IPS DF 4.7 (cell line): ENCODE measurements around the gene PPP3CA.

ENCODE experiments used
- DNase-seq: peaks from one replicate; pipeline ENCODE4 v3.0.0-alpha.2; 2013; ENCODE audit warnings: low spot score; ENCODE audit errors: extremely low read depth

Gene PPP3CA

DNA sequence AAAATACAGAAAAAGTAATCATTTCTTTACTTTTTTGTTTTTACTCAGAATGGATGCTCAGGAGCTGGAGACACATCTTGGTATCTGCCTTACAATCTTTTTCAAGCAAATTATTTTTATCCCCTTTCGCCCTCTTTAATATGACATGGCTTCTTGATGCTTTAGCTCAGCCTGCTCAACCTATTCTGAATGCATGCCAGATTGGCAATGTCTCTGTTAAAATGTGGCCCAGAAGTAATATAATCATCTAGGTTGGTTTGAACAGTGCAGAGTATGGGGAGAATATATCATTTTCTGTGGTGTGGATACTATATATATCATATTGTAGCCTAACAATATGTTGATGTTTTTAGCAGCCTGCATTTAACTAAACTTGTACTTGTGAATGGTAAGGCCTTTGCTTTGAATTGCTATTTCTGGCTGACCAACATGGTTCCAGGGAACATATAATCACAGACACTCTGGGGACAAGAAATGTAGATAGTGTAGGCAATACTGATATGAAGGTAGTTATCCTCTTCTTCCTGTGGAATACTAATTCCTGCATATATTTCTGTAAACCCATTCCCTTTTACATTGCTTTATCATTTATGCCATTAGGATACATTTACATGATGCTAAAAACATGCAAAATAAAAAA is 282.7 kb downstream of the PPP3CA start:
- no peak for DNase-seq

DNA sequence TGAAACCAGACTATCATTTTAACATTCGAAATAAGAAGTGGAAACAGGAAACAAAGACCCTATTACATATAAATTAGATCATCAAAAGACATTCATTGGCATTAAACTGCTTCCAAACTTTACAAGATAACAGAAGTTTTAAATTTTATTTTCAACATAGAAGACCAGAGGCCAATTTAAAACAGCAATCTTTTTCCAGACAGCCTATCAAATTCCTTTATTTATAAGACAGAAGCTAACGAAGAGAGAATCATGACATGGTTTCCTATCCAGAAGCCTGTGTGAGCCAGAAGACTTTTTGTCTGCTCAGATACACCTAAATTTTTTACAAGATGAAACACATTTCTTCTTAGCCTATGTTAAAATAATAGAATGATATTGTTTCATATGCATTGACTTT is 291.9 kb downstream of the PPP3CA start:
- DNase-seq: no peak

DNA sequence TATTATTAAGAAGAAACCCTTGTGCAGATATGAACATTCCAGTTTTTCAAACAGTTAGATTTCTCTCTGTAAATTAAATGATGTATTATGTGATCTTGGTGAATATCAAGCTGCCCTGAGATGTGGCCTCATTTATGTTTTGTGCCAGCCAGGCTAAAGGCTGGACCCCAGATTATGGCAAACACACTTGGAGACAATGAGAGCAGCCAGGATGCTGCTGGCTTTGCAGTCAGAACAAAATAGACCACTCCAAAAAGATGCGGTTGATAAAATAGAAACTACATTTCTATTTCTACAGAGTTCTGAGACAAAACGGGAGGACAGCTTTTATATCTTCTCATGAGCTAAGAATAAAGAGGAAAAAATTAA is 296.5 kb downstream of the PPP3CA start:
- no peak for DNase-seq

DNA sequence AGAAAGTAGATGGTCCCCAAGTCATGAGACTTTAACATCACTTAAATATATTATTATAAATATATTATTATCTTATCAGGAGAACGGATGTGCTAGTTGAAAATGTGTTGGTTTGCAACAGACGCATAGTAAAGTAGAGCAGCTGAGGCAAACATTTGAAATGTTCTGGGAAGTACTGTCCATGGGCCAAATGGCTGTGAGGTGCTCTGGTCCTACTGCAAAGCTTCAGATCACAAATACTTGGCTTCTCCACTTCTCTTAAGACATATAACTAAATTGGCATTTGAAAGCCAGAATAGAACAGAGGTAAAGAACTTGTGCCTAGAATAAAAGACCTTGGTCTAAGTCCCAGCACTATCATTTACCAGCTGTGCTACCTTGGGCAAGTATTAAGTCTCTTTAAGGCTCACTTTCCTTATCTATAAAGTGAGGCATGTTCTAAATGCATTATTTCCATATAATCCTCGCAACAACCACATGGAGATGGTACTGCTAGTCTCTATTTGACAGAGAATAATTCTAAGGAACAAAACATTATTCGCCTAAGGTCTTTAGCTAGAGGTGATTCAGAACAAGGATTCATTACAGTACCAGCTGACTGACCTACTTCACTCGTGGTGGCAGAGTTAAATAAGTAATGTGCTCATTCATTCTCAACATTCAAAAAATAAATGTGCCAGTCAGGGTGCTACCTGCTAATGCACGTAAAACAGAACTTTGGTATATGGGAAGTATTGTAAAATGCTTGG is 297.1 kb downstream of the PPP3CA start:
- DNase-seq: no peak

DNA sequence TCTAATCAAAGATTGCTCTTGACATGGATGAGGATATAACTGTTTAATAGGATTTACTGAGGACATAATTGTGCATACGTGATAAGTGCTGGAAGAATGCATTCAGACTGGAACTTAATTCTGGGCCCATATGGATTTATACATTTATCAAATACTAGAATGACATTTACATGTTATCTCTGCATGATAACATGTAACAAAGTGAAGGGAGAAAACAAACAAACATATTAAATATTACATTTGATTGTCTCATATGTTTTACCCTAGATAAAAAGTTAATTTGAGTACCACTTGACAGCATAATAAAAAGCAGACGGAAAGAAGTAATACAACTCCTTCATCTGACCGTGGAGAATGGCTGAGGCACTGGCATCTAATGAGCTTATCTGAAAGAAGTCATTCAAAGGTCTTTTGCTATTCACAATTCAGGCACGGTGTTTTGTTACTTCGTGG is 297.8 kb downstream of the PPP3CA start:
- no peak for DNase-seq

DNA sequence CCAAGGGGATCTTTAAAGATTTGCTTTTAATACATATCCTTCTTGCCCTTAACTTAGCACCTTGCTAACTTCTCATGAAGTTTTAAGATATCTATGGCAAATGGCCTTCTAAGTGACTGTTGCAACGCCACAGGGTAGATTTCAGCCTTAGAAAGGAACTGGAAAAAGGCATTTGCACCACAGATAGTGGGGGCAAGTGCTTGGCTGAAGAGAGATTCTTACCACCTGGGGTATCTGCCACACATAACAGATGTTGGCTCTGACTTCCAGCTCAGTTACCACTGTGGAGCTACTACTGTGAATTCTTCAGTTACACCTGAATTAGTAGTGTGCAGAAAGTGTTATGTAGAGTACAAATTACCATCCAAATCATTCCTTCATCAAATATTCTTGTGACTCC is 302.6 kb downstream of the PPP3CA start:
- no peak for DNase-seq

DNA sequence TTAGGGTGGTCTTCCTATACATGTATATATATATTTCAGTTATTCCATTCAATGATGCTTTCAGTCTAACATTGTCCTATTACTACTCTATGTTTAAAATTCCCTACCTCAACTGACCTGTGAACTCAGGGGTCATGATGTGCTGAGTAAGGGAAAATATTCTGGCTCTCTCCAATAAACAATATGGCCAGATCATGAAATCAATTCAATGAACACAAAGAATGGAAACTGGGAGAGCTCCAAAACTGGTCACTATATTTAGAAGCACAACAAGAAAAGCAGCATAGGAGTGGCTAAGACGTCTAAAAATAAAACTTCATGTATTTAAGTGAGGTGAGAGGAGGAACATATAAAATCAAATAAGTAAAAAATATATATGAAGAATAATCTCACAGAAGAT is 304.5 kb downstream of the PPP3CA start:
- no peak for DNase-seq

DNA sequence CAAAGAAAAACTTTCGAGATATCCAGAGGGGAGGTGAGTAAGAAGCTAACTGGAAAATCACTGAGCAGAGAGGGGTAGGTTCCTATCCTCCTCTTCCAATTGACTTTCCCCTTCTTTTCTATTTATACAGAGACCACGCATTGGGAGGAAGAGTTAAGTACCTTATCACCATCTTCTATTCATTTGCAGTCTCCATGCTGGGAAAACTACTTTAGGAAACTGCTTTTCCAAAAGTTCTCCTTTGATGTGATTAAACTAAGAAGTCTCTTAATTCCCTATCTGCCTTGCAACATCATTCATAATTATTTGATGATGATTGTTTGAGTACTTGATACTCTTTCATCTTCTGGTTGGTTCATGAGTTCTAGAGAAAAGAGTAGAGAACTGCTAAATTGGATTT is 306.6 kb downstream of the PPP3CA start:
- no peak for DNase-seq

DNA sequence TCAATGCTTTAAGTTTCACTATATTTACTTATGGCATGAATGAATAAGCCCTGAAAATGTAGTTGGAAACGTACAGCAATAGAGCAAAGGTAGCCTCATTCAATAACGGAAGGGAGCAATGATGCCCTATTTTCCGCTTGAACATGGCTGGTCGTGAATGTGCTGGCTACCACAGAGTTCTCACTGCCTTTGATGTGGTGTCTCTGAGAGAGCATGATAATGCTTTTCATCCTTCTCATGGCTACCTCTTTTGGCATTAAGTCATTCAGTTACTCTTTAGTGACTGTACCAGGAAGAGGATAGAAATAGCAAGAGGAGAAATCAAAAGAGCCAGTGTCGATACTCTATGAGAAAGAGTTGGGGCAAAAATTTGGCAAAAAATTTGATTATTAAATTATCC is 308.0 kb downstream of the PPP3CA start:
- DNase-seq: no peak

DNA sequence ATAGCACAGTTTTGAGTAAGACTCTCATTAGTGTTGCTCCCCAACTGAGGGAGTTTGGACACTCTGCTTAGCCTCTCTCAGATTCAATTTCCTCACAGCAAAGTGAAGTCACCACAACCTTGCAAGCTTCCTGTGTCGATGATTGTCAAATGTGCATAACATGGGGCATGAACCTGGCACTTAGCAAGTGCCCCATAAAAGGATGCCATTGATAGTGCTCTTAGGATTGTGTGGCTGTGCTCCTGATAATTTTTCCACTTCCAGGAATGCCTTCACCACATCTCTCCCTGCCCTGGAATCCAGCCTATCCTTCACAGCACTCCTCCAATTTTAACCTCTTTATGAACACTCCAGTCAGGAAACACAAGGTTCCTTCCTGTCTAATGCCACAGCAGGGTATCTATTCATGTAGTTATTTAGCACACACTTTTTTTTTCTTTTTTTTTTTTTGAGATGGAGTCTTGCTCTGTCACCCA is 309.4 kb downstream of the PPP3CA start:
- no peak for DNase-seq

DNA sequence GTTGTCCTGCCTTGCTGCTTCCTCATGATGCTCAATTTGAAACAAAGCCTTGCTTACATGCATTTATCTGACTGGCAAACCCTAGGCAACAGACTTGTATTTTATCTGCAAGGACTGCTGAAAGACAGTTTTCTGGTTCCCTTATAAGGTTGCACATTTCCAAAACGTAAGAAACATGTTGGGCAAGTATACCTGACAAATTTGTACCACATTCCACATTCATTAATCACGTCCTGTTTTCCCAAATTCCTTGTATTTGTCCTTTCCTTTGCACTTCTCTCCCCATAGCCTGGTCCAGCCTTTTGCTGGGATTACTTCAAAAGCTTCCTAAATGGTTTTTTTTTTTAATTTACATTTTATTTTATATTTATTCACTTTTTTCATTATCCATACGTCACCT is 310.1 kb downstream of the PPP3CA start:
- DNase-seq: no peak

DNA sequence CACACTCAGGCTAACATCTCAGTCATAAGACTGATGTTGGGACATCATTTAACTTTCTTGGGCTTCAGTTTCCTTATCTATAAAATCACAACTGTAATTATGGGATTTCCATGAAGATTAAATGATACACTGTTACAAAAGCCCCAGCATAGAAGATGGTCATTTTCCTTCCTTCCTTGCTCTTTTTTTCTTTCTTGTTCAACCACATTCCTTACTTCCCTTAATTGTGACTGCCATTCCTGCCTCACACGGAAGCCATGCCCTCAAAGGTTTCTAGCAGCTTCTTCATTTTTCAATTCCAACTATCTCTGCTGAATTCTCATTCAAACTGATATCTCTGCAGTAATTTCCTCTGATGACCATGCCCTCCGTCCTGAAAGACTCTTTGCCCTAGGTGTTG is 311.8 kb downstream of the PPP3CA start:
- no peak for DNase-seq

DNA sequence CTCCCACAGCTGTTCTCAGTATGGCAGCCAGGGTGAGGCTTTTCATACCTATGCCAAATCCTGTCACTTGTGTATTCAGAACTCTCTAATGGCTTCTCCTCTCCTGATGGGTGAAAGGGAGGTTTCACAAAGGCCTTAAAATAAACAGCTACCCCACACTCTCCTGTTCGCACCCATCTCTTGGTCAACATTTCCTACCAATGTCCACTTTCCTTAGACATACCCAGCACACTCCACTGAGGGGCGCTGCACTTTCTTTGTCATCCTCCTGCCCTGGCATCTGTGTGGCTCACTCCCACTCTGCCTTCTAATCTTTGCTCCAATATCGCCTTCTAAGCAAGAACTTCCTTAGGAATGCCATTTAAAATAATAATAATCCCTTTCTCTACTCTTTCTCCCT is 313.3 kb downstream of the PPP3CA start:
- no peak for DNase-seq

DNA sequence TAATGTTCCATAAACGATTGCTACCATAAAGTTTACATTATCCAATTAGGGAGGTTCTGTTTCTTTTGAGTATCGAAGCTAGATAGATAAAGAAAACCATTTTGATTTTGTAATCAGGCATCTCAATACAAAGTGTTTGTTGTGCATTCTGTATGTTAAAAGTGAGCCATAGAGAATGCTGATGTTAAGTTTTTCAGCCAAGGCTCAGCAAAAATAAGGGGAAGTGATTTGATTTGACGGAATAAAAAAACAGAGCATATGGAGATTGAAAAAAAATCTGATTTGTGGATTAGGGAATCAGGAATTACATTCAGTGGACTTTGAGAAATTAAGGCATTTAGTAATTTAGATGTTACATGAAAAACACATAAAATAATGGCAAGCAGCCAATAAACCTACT is 314.8 kb downstream of the PPP3CA start:
- DNase-seq: no peak

DNA sequence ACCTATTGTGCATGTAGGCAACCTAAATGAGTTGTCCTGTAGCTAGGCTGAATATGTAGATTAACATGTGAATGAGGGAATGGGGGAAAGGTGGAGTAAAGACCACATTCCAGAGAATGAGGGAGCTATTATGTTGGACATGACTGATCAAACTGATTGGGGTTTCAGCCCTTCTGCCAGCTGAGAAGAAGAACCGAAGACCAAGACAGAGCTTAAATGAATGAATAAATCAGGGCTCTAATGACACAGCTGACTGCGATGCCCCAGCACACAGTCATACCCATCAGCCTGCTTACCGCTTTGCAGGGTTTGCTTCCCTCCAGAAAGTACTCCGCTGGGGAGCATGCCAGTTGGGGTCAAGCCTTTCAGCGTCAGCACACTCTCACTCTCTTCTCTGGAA is 315.4 kb downstream of the PPP3CA start:
- DNase-seq: no peak

DNA sequence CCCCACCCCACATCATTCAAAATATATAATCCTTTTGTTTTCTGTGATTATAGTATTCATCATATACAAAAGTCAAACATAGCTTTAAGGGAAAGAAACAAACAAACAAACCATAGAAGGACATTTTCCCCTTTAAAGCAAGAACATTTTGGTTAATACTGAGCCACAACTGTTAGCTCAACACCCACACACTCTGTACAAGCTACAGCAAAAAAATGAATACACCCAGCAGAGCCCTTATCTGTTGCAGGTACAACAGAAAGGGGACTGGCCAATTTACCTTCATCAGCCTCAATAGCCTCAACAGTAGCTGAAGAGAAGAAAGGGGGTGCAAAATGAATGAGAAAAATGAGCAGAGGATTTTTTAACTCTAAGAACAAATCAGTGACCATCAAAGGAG is 318.4 kb downstream of the PPP3CA start:
- DNase-seq: no peak

DNA sequence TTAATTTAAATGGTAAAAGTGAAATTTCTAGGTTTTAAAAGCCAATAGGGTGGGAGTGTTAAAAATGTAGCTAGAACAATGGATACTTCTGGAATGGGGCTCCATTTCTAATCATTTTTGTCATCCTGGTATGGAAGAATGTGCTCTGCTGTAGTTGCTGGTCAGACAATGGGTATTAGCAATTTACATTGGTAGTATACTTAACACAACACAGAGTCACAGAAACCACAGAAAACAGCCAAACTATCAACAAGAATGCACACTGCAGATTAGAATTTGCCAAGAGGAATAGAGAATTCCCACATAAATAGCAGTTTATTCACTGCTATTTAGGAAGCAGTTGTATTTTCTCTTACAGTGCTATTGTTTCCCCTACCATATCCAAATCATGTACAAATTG is 319.6 kb downstream of the PPP3CA start:
- DNase-seq: no peak

DNA sequence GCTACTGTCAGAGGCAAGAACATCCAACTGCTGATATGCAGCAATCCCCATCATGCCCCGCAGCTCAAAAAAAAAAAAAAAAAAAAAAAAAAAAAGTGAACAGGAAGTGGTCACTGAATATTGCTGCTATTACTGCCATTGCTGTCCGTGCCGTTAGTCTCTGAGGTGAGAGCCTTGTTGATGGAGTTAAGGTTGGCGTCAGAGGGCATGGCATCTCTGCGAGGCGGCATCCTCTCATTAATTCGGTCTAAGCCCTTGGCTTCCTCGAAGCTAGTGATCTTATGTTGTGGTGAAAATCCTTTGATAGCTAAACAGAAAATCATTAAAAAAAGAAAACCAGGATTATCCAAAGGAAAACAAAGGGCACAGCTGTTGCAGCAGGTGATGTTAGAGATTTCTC is 321.6 kb downstream of the PPP3CA start:
- DNase-seq: no peak

DNA sequence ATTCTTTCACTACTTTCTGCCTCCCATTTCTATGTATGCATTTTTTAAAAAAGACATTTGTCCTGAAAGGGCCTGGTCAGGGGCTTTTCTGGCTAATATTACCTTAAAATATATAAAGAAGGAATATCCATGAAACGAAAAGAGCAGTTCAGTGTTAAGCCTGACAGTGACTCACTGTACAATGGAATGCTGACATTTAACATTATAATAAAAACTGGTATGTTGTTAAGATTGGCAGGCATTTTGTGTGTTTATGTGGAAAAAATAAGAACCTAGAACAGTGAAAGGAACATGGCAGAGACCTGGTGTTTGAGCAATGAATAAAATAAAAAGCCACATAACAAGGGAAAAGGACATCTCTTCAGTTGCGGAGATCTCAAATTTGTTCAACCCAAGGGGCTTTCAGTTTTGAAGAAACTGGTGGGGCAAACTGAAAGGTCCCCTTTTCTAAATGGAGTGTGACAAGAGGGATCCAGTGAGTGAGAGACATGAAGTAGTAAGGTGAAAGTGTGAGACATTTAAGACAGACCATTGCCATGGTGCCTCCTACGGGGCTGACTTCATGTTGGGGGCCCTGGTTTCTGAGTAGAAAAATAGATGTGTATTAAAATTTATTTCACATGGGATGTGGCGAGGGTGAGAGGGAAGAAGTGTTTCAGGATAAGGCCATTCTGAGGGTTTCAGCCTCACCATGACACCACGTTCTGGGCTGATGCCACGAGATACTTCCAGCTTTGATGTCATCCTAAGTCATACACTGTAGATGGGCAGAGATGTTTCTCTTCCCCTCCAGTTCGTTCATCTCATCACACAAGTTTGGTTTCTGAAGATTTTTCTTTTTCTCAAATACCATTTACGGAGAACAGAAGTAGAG is 324.9 kb downstream of the PPP3CA start:
- no peak for DNase-seq

DNA sequence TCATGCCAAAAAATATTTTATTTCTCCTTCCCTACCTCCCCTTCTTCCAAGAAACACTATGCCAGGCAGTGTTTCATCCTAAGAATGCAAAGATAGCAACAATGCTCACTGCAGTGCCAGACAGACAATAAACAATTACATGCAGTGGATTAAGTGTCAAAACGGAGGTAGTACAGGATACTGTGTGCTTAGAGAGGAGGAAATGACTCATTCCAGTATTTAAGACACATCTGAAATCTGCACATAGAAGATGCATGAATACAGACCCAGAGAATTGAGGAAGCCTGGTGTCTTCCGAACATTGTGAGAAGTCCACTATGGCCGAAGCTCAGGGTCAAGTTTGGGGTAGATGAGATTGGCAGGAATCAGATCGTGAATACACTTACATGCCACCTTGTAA is 326.4 kb downstream of the PPP3CA start:
- DNase-seq: no peak

DNA sequence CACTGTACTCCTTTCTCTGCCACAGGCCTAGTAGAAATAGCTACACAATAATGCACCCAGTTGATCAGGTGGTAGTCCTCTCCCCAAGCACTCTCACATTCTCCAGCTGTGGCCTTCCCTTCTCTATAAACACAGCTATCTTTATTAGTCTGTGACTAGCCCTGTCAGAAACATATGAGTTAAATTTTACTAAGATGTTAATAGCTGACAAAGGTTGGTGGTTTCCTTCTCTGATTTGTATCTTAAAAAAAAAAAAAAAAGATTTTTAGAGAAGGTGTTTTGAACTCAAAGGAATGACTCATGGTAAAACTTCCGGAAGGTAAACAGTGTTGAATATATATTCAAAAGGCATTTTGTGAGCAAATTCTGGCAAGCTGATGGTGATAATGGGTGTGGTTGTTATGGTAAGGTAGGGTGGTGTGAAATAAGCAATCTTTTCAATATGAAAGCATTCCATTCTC is 327.4 kb downstream of the PPP3CA start:
- DNase-seq: no peak

DNA sequence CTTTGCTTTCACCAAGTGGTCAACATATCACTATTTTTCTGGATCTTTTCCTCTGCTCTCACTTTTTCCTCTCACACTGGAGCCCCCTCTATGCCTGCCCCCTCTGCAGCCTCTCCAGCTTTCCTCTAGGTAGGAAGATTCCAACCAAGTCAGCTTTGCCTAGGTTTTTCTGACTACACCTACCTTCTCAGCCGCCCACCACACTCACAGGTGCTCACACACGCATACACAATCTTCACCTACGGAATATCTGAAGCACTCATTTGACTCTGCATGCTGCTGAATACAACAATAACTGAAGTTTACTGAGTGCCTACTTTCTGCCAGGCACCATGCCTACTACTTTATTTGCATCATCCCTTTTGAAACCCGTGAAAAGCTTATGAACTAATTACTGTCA is 328.0 kb downstream of the PPP3CA start:
- DNase-seq: no peak
